Tibial artery (tissue), 4 donors: ENCODE data around the gene DOCK11.

ENCODE experiments used
- DNase-seq, 2 donors: peaks; one replicate each; pipeline ENCODE4 v3.0.0-alpha.2; 2019
- H3K27ac ChIP-seq, 2 donors: fragments of 200-600 bp; sonication (generic) in 1 of 2; 1 replicate in 1 of 2; 2 replicates in 1 of 2; pipeline ENCODE4 v1.5.1; 2018 to 2019; ENCODE audit warnings: mild to moderate bottlenecking in 1 of 2
- H3K27me3 ChIP-seq, 2 donors: fragments of 200-600 bp; sonication (generic) in 1 of 2; one replicate each; pipeline versions ENCODE4 v1.5.1 to v1.6.0; 2016 to 2019
- H3K36me3 ChIP-seq, 3 donors: fragments of 200-600 bp; sonication (generic) in 2 of 3; one replicate each; pipeline ENCODE4 v1.5.1; 2016 to 2019; ENCODE audit warnings: mild to moderate bottlenecking in 2 of 3
- H3K4me1 ChIP-seq, 4 donors: fragments of 200-600 bp; sonication (generic) in 2 of 4; 1 replicate in 3 of 4; 2 replicates in 1 of 4; pipeline ENCODE4 v1.5.1; 2016 to 2019
- H3K4me3 ChIP-seq, 2 donors: fragments of 200-600 bp; sonication (generic) in 1 of 2; 1 replicate in 1 of 2; 2 replicates in 1 of 2; pipeline ENCODE4 v1.5.1; 2018 to 2019; ENCODE audit warnings: mild to moderate bottlenecking in 2 of 2
- H3K9me3 ChIP-seq, 3 donors: fragments of 200-600 bp; sonication (generic) in 1 of 3; one replicate each; pipeline ENCODE4 v1.5.1; 2016 to 2019
- intact Hi-C: fragments of 100-400 bp; cut with DNase I; formaldehyde crosslinking; loops from one replicate; pipeline ENCODE4 v1.15.0; 2023; ENCODE audit warnings: low total_unique reads
- TF ChIP-seq, protein P1 (sequence below), 2 experiments: fragments of 200-600 bp in 1 of 2; fragments of 450-650 bp in 1 of 2; IDR thresholded peaks; one replicate each; pipeline ENCODE4 v1.5.1; 2017 to 2019; ENCODE audit warnings: antibody characterized with exemption in 2 of 2, mild to moderate bottlenecking in 1 of 2, moderate library complexity in 1 of 2

The DOCK11 gene

DNA sequence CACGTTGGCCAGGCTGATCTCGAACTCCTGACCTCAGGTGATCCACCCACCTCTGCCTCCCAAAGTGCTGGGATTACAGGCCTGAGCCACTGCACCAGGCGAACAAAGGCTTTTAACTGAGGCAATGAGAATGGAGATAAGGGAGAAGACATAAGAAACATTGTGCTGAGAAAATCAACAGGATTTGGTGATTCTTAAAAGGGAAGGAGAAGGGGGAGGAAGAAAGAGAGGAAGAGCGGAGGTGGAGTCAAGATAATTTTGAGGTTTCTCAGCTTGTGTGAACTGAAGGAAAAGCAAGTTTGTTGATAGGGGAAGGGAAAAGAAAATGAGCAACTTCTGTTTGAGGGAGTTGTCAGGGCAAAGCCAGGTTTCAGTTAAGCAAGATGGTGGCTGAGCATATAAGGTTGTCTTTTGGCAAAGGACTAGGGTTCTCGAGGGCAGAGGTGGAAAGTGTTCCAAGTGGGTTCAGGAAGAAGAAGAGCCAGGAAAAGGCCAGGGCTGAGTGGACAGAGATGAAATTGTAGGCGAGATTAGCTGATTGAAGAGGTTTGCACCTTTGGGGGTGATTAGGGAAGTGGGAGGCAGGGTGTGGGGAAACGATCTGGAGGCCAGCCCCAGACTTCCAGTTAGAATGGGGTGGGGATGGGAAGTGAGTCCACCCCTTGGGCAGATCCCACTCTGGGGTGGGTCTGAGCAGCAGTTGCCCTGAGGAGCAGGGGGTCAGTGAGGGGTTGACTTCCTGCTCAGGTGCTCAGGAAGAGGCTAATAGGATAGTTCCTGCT lies 7.8 kb downstream of the DOCK11 start:
- DNase-seq = no peak
- H3K4me1 ChIP-seq = peaks cover 0 to 62% (median 3%) of the 10 kb centered on the region in 4 donors
- H3K27ac ChIP-seq = no peak overlapping the region
- TF ChIP-seq, protein P1, sequence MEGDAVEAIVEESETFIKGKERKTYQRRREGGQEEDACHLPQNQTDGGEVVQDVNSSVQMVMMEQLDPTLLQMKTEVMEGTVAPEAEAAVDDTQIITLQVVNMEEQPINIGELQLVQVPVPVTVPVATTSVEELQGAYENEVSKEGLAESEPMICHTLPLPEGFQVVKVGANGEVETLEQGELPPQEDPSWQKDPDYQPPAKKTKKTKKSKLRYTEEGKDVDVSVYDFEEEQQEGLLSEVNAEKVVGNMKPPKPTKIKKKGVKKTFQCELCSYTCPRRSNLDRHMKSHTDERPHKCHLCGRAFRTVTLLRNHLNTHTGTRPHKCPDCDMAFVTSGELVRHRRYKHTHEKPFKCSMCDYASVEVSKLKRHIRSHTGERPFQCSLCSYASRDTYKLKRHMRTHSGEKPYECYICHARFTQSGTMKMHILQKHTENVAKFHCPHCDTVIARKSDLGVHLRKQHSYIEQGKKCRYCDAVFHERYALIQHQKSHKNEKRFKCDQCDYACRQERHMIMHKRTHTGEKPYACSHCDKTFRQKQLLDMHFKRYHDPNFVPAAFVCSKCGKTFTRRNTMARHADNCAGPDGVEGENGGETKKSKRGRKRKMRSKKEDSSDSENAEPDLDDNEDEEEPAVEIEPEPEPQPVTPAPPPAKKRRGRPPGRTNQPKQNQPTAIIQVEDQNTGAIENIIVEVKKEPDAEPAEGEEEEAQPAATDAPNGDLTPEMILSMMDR (IDR thresholded peaks at IDR 0.05) = no peak
- no peaks in the 10 kb centered on the region for H3K27me3 ChIP-seq
- H3K36me3 ChIP-seq = no peaks in the 10 kb centered on the region
- no peak overlapping the region for H3K4me3 ChIP-seq
- intact Hi-C loops = no loop called here
- H3K9me3 ChIP-seq = no peaks in the 10 kb centered on the region

DNA sequence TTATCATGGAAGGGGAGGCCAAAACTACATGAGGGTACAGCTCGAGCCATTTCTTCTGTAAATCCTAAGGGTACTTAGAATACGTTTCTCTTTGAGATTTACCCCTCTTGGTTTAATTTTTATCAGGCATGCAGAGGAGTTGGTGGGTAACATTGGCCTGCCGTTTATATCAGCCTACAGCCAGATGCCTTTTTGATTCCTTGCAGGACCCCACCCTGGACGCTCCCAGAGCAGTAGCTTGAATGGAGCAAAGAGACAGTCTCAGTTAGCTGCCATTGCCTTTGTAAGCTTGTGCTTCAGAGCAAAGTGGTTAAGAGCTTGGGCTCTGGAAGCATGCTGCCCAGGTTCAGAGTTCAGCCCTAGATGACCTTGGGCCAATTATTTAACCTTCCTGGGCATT lies 9.0 kb downstream of the DOCK11 start:
- intact Hi-C loops = no loop called here
- Histone ChIP-seq H3K4me3 (no peak overlapping the region), H3K9me3 (no peaks in the 10 kb centered on the region), H3K36me3 (no peaks in the 10 kb centered on the region), H3K27me3 (no peaks in the 10 kb centered on the region), H3K4me1 (peaks cover 0 to 61% (median 4%) of the 10 kb centered on the region in 4 donors), H3K27ac (no peak overlapping the region)
- TF ChIP-seq, protein P1 (IDR thresholded peaks at IDR 0.05) = no peak
- no peak for DNase-seq

DNA sequence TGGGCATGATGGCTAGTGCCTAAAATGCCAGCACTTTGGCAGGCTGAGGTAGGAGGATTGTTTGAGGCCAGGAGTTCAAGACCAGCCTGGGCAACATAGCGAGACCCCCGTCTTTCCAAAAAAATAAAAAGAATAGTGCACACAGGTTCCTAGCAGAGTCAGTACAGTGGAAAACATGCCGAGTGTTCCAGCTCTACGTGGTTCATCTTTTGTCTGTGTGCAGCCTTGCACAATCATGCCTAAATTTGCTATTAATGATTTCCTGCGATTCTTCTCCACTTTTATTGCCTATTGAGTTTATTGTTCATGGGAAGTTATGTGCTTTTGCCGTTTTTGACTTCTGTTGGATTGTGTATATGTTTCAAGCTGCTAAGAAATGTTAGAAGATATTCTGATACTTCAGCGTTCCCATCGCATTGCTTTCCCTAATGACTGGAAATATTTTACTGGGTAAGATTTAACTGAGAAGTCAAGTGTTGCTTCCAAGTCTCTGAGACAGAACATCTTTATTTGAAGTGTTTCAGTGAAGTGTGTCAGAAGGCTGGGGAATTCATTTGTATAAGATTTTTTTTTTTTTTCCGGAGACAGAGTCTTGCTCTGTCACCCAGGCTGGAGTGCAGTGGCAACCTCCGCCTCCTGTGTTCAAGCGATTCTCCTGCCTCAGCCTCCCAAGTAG lies 11.3 kb downstream of the DOCK11 start:
- no peak overlapping the region for H3K4me3 ChIP-seq
- no peaks in the 10 kb centered on the region for H3K27me3 ChIP-seq
- no peaks in the 10 kb centered on the region for H3K9me3 ChIP-seq
- H3K4me1 ChIP-seq = peaks cover 0 to 72% (median 4%) of the 10 kb centered on the region in 4 donors
- peak overlapping the region; percentile 3 to 15 for H3K27ac ChIP-seq
- intact Hi-C loops = no loop called here
- no peak for DNase-seq
- TF ChIP-seq, protein P1 (IDR thresholded peaks at IDR 0.05) = no peak
- no peaks in the 10 kb centered on the region for H3K36me3 ChIP-seq

DNA sequence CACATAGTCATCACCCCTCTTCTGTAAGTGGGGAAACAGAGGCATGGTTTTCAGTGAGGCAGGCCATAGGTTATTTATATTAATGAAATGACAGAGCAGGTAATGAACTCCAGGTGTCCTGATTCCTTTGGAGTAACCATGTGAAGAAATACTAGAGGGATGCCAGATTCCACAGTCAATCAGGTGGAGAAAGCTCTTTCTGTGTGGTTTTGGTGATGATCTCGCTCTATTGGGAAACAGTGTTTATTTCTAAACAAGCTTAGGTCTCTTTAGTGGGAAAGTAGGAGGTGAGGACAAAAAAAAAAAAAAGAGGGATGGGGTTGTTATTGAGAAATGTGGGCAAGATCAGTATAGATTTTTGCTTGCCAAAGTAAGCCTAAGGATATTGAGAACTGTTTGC lies 12.2 kb downstream of the DOCK11 start:
- no peaks in the 10 kb centered on the region for H3K27me3 ChIP-seq

DNA sequence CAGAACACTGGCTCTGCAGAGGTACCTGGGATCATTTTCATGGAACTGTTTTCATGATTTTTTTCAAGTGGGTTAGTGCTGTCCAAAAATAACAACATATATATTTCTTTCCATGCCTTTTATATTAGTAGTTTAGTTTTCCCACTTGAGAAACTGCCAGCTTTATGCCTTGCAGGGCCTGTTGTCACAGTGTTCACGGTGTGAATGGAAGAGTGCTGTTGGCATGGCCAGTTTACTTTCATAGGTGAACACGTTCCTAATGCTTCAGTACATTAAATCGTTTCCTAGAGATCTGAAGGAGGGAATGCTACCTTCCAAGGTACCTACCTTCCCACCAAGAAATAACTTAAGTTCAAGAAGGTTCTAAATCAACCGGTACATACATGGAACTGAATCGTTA lies 12.6 kb downstream of the DOCK11 start:
- no peaks in the 10 kb centered on the region for H3K36me3 ChIP-seq
- TF ChIP-seq, protein P1 (IDR thresholded peaks at IDR 0.05) = no peak
- H3K4me3 ChIP-seq = no peak overlapping the region
- H3K27me3 ChIP-seq = no peaks in the 10 kb centered on the region
- no peaks in the 10 kb centered on the region for H3K9me3 ChIP-seq
- no peak for DNase-seq
- peaks cover 0 to 85% (median 13%) of the 10 kb centered on the region in 4 donors for H3K4me1 ChIP-seq
- H3K27ac ChIP-seq = peak overlapping the region; percentile 65 to 72
- intact Hi-C loops = no loop called here

More for the DNA sequence above, 12.2 kb downstream of the DOCK11 start:
- intact Hi-C loops = no loop called here
- Histone ChIP-seq H3K4me1 (peaks cover 0 to 81% (median 10%) of the 10 kb centered on the region in 4 donors), H3K9me3 (no peaks in the 10 kb centered on the region), H3K36me3 (no peaks in the 10 kb centered on the region), H3K27ac (peak overlapping the region; percentile 3 to 72), H3K4me3 (no peak overlapping the region)
- TF ChIP-seq, protein P1 (IDR thresholded peaks at IDR 0.05) = no peak
- DNase-seq = no peak
